Measurements from ENCODE around the gene L1TD1. TPM values are rescaled to one million over a fixed set of nuclear protein-coding genes. Genes with fewer than 3 reads are reported as not detected.

The L1TD1 gene
- total RNA-seq, 1 experiment from 2014 or later = 0.20 TPM

DNA sequence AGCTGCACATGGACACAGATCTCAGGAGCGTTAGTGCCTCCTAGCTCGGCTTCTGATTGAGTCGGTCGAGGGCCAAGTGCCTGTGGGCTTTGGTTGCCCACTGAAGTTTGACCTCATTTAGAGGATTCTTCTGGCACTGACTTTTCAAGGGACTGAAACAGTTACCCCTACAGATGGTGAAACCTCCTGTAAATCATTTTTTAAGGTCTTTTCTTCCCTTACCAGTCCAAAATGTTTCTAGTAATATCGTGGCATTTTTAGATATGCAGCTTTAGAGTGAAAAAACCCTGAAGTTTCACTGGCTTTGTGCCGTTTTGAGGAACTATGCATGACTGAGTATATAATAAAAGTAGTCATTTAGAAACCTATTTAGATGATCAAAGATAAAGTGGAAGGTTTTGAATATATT lies 34.7 kb upstream of the L1TD1 start:
- H3K9me3 ChIP-seq (ENCODE audit: control insufficient read depth in 1 of 2, insufficient read depth in 1 of 2, low read depth in 1 of 2, low read length in 2 of 2) = no peaks in the 10 kb centered on the region
- H3K9ac ChIP-seq (ENCODE audit: low read length) = no peak overlapping the region
- CTCF ChIA-PET = interaction anchor here (1.6 kb wide), 1 partner anchor 16 kb away, joined by 4 read pairs; no protein-coding TSS in a partner anchor
- no peaks in the 10 kb centered on the region for H4K20me1 ChIP-seq (ENCODE audit: insufficient read depth)
- no peaks in the 10 kb centered on the region for H3K4me1 ChIP-seq (ENCODE audit: control insufficient read depth in 1 of 2, insufficient read depth in 2 of 2, low read length in 2 of 2)
- RAD21 ChIA-PET (ENCODE audit: low non-redundant PET in 1 of 2, low total read pairs in 2 of 2, uncharacterized antibody in 2 of 2, unreplicated experiment in 2 of 2) = no interaction called here
- POLR2A ChIA-PET = no interaction called here
- H3K4me2 ChIP-seq (ENCODE audit: low read length) = no peak overlapping the region
- ATAC-seq (no peak), DNase-seq (ENCODE audit: low read depth, low spot score) (no peak)
- H3K79me2 ChIP-seq (ENCODE audit: insufficient read depth, low read length) = no peaks in the 10 kb centered on the region
- TF ChIP-seq SP1 (IDR thresholded peaks at IDR 0.05; ENCODE audit: low read depth) (no peak), RAD21 (IDR thresholded peaks at IDR 0.05; ENCODE audit: low read depth) (no peak), JUND (IDR thresholded peaks at IDR 0.05) (no peak), ELF1 (IDR thresholded peaks at IDR 0.05; ENCODE audit: borderline replicate concordance, low read depth) (no peak), FOSL1 (IDR thresholded peaks at IDR 0.05; ENCODE audit: low read depth) (no peak), EZH2 (IDR thresholded peaks at IDR 0.05) (no peak), CBX3 (IDR thresholded peaks at IDR 0.05; ENCODE audit: low read depth) (no peak), EZH2phosphoT487 (IDR thresholded peaks at IDR 0.05; ENCODE audit: borderline replicate concordance) (no peak), MAX (IDR thresholded peaks at IDR 0.05) (no peak)
- TF ChIP-seq, protein P1, sequence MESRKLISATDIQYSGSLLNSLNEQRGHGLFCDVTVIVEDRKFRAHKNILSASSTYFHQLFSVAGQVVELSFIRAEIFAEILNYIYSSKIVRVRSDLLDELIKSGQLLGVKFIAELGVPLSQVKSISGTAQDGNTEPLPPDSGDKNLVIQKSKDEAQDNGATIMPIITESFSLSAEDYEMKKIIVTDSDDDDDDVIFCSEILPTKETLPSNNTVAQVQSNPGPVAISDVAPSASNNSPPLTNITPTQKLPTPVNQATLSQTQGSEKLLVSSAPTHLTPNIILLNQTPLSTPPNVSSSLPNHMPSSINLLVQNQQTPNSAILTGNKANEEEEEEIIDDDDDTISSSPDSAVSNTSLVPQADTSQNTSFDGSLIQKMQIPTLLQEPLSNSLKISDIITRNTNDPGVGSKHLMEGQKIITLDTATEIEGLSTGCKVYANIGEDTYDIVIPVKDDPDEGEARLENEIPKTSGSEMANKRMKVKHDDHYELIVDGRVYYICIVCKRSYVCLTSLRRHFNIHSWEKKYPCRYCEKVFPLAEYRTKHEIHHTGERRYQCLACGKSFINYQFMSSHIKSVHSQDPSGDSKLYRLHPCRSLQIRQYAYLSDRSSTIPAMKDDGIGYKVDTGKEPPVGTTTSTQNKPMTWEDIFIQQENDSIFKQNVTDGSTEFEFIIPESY (IDR thresholded peaks at IDR 0.05; ENCODE audit: extremely low read depth, insufficient replicate concordance, low read length) = no peak
- H3K4me3 ChIP-seq (replicated peaks in 1 of 2; ENCODE audit: low read depth in 1 of 2, low read length in 2 of 2) = no peak overlapping the region
- no peak overlapping the region for H3K27ac ChIP-seq (ENCODE audit: low read depth, low read length)
- H3K27me3 ChIP-seq (ENCODE audit: insufficient read depth, low read length) = no peaks in the 10 kb centered on the region
- intact Hi-C loops (cut with micrococcal nuclease) = no loop called here
- BruUV-seq (replicated peaks) = no TSS peak
- no peaks in the 10 kb centered on the region for H3K36me3 ChIP-seq (ENCODE audit: control insufficient read depth in 1 of 2, insufficient read depth in 2 of 2, low read length in 2 of 2)
- H3K9me2 ChIP-seq (ENCODE audit: insufficient read depth) = no peaks in the 10 kb centered on the region
- H2AFZ ChIP-seq (ENCODE audit: low read depth, low read length, poor library complexity, severe bottlenecking) = no peak overlapping the region
